SK-N-MC (cell line): ENCODE measurements around the gene RHBDF2.

Experiments used
- EZH2 ChIP-seq: fragments of 200-600 bp; sonication (generic); IDR thresholded peaks from one replicate; pipeline ENCODE4 v1.6.1; 2017; ENCODE audit warnings: antibody characterized with exemption
- FOXP2 ChIP-seq: optimal IDR thresholded peaks from 2 replicates; pipeline ENCODE3; 2011; ENCODE audit warnings: mild to moderate bottlenecking, moderate library complexity; ENCODE audit not compliant: insufficient read depth; ENCODE audit errors: extremely low read length, control extremely low read depth
- POLR2AphosphoS5 ChIP-seq: IDR thresholded peaks from 2 replicates; pipeline ENCODE4 v1.6.1; 2012; ENCODE audit warnings: mild to moderate bottlenecking, low read depth, low read length, borderline replicate concordance

DNA sequence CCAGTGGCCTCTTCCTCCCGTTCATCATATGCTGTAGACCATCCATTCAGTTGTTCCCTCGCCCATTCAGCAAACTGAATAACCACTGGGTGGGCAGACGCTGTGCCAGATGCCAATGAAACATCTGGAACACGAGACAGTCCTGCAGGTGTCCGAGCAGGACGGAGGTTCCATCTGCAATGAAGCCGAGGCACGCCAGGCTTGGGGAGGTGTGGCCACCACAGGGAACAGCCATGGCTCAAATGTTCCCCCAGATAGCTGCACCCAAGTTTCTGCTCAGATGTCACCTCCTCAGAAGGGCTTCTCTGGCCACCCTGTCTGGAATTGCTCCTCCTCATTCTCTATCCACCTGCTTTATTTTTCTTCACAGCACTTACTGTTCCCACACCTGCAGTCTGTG is 78.8 kb downstream of the RHBDF2 start:
- TF ChIP-seq EZH2 (no peak), POLR2AphosphoS5 (no peak), FOXP2 (no peak)
